GM12891 (cell line): ENCODE results near the gene CAMTA1.
"Not testable (repeated sequence)": the region's sequence is repeated elsewhere in the genome, so short reads cannot be mapped to it uniquely, and the experiment has no call there.

Experiments
- DNase-seq: peaks from one replicate; pipeline ENCODE4 v3.0.0; 2011; ENCODE audit warnings: low spot score; ENCODE audit not compliant: insufficient read length
- FAIRE-seq: peaks from 2 replicates; lab custom pipeline; 2011; peaks lifted over from hg19 to GRCh38; lab: Jason Lieb, UNC
- PAX5 ChIP-seq: IDR thresholded peaks from 2 replicates; pipeline ENCODE4 v1.6.1; 2011; ENCODE audit warnings: low read length, moderate library complexity, mild to moderate bottlenecking; ENCODE audit not compliant: insufficient read depth, severe bottlenecking
- POLR2A ChIP-seq: IDR thresholded peaks from 2 replicates; pipeline ENCODE4 v1.6.1; 2011; ENCODE audit warnings: low read depth, low read length, control low read depth
- POLR2AphosphoS5 ChIP-seq: IDR thresholded peaks from 2 replicates; pipeline ENCODE4 v1.6.1; 2011; ENCODE audit warnings: low read depth, low read length, control low read depth
- POU2F2 ChIP-seq: IDR thresholded peaks from 2 replicates; pipeline ENCODE4 v1.6.1; 2011; ENCODE audit warnings: low read depth, mild to moderate bottlenecking, control low read depth, low read length, moderate library complexity
- SPI1 ChIP-seq: IDR thresholded peaks from 2 replicates; pipeline ENCODE4 v1.6.1; 2011; ENCODE audit warnings: low read depth, low read length, control low read depth
- TAF1 ChIP-seq: IDR thresholded peaks from 2 replicates; pipeline ENCODE4 v1.6.1; 2011; ENCODE audit warnings: low read depth, low read length, control low read depth

CAMTA1 gene

GRCh38 chr1:7707527-7707926 lies 922.3 kb downstream of the CAMTA1 start:
- FAIRE-seq (no peak), DNase-seq (no peak)
- TF ChIP-seq POU2F2, result no peak
- TF ChIP-seq SPI1, result no peak
- TF ChIP-seq PAX5, result no peak
- no peak for TF ChIP-seq TAF1
- TF ChIP-seq POLR2AphosphoS5, result no peak
- no peak for TF ChIP-seq POLR2A

DNA sequence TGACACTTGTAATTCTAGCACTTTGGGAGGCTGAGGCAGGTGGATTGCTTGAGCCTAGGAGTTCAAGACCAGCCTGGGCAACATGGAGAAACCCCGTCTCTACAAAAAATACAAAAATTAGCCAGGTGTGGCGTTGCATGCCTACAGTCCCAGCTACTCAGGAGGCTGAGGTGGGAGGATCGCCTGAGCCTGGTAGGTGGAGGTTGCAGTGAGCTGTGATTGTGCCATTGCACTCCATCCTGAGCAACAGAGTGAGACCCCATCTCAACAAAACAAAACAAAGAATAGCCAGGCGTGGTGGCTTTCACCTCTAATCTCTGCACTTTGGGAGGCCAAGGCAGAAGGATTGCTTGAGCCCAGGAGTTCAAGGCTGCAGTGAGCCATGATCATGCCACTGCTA lies 922.8 kb downstream of the CAMTA1 start:
- DNase-seq, FAIRE-seq: not testable (repeated sequence)

GRCh38 chr1:7710859-7711258 lies 925.6 kb downstream of the CAMTA1 start:
- DNase-seq (no peak), FAIRE-seq (no peak)
- TF ChIP-seq POLR2AphosphoS5 (no peak), POLR2A (no peak), TAF1 (no peak), PAX5 (no peak), SPI1 (no peak), POU2F2 (no peak)

- no peak for FAIRE-seq
- TF ChIP-seq TAF1 (no peak), SPI1 (no peak), POLR2AphosphoS5 (no peak), POLR2A (no peak), PAX5 (no peak), POU2F2 (no peak)
These were observed 927.6 kb downstream of the CAMTA1 start for GRCh38 chr1:7712731-7713323.

GRCh38 chr1:7716506-7716905 lies 931.3 kb downstream of the CAMTA1 start:
- TF ChIP-seq SPI1 (no peak), POU2F2 (no peak), POLR2A (no peak), POLR2AphosphoS5 (no peak), PAX5 (no peak), TAF1 (no peak)
- FAIRE-seq (no peak), DNase-seq (no peak)

More at GRCh38 chr1:7712731-7713323, 927.6 kb downstream of the CAMTA1 start:
- no peak for DNase-seq

- DNase-seq, result no peak
- FAIRE-seq, result no peak
- TF ChIP-seq POLR2A (no peak), POU2F2 (no peak), SPI1 (no peak), PAX5 (no peak), TAF1 (no peak), POLR2AphosphoS5 (no peak)
These were observed 932.6 kb downstream of the CAMTA1 start for GRCh38 chr1:7717748-7718368.

DNA sequence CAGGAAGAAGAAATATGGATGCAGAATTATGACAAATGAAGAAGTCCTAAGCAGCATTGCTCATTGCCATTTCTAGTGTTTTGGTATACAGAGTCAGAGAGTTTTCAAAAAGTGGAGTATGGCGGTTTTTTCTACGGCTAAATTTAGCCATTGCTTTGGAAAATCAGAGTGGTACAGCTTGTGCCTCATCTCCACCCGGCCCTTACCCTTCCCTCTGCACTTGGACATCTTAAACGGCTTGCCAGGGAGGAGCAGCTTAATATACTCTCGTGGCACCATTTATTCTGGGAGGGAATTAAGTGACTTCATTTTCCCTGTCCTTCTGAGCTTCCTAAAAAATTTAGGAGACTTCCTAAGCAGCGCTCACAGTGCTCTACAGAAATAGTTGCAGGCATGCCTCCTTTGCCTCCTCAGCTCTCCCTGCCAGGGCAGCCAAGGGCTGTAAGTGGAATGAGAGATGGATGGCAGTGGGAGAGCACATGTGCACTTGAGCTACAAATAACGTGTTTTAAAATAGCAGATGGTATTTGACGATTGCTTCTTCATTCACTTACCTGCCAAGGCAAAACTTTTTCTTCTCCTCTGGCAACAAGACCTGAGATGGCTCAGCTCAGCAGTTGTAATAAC lies 934.3 kb downstream of the CAMTA1 start:
- DNase-seq, result no peak
- TF ChIP-seq PAX5 (no peak), POLR2AphosphoS5 (no peak), SPI1 (no peak), POLR2A (no peak), POU2F2 (no peak), TAF1 (no peak)
- no peak for FAIRE-seq

DNA sequence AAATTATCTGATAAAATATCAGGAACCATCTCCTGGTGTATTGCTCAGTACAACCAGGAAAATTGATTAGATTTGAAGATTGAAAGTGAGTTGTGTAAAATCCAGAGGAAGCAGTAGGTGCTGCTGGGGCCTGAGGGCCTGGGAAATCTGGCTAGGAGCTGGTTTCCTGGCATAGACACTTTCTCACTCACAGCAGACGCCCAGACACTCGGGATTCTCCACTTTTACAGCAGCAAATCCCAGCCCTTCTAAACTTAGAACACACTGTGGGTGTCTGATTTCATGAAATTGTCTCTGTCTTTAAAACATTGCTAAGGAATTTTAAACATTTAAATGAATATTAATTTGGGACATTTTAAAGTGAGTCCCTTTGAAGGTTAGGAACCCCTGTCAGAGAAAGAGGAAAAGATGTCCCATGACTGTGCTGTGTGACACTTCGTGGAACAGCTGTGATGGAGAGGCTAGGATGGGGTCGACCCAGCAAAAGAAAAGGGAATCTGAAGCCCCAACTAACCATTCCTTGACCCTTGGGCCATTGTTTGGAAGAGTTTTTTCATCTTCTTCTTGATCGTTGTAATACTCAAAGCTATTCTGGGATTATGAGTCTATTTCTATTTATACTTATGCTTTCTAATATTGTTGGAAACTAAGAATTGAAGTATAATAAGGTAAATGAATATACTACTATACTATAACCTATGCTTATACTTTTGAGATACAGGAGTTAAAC lies 936.9 kb downstream of the CAMTA1 start:
- no peak for DNase-seq
- TF ChIP-seq POU2F2, result no peak
- no peak for FAIRE-seq

DNA sequence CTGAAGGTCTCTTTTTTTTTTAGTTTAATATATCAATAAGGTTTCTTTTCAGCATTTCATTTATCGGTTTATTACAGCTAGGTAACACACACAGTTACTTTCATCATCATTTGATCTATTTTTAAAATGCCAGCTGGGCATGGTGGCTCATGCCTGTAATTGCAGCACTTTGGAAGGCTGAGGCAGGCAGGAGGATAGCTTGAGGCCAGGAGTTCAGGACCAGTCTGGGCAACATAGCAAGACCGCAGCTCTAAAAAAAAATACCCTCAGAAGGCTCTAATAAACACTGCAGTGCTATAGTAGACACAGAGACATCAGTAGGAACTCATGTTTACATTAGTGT lies 937.4 kb downstream of the CAMTA1 start:
- DNase-seq (no peak), FAIRE-seq (no peak)
- TF ChIP-seq TAF1 (no peak), POU2F2 (no peak), POLR2AphosphoS5 (no peak), SPI1 (no peak), POLR2A (no peak), PAX5 (no peak)

GRCh38 chr1:7726623-7727022 lies 941.4 kb downstream of the CAMTA1 start:
- TF ChIP-seq PAX5 (no peak), POLR2AphosphoS5 (no peak), POLR2A (no peak), SPI1 (no peak), POU2F2 (no peak), TAF1 (no peak)
- FAIRE-seq (no peak), DNase-seq (no peak)
